Kidney capillary endothelial cell (primary cell): Measurements from ENCODE around the gene ZNF740.
"Not testable (repeated sequence)": the region's sequence is repeated elsewhere in the genome, so short reads cannot be mapped to it uniquely, and the experiment has no call there.

ENCODE experiments used
- DNase-seq: peaks from one replicate; pipeline ENCODE4 v3.0.0-alpha.2; 2018; ENCODE audit warnings: low spot score

Gene ZNF740

DNA sequence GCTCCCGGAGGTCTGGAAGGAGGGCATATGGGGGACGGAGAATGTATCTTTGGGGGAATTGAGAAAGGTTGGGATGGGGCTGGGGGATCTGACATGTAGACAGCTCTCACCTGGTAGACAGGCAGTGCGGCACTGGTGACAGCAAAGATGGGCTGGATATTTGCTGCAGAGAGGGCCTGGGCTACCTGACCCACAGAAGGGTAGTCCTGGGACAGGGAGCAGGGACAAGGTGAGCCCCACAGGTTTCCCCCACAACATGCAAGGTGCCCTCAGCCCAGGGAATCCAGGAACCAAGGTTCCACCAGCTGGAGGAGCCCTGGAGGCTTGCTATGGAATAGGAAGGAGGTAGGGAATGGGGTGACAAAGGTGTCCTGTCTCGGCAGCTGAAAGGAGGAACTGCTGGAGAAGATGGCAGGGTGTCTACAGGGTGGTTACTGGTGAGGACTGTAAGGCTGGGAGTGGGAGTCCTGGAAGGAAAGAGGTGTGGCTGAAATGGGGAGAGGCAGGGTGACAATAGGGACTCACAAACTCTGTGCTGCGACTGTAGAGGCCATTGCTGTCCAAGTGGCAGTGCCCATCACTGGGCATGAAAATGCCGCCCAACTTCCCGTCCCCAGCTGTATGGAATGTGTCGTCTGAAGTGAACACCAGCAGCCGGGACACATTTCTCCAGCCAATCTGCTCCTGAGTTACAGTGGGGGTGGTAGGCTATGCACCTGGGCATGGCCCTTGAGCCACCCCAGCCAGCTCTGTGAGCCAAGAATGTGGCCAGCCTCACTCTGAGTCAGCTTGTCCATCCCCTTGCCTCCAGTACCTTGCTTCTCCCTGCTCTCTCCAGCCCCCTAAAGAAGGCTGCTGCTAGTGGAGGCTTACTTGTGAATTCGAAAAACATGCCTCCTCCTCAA is 15.2 kb downstream of the ZNF740 start:
- no peak for DNase-seq

DNA sequence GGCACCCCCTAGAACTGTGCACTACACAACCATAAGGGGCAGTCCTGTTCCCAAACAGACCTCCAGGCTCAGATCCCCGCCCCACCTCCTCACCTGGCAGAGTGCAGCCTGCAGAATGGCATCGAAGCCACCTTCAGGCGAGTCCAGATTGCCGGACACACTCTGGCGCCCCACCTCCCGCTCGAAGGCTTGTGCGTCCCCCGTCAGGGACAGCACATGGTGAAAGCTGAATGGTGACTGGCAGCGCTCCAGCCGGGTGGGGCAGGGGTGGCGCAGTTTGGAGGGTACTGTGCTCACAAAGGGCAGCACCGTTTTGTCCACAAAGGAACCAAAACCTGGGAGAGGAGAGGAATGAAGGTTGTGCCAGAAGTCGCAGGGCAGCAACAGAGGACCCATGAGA is 16.0 kb downstream of the ZNF740 start:
- DNase-seq, result no peak

DNA sequence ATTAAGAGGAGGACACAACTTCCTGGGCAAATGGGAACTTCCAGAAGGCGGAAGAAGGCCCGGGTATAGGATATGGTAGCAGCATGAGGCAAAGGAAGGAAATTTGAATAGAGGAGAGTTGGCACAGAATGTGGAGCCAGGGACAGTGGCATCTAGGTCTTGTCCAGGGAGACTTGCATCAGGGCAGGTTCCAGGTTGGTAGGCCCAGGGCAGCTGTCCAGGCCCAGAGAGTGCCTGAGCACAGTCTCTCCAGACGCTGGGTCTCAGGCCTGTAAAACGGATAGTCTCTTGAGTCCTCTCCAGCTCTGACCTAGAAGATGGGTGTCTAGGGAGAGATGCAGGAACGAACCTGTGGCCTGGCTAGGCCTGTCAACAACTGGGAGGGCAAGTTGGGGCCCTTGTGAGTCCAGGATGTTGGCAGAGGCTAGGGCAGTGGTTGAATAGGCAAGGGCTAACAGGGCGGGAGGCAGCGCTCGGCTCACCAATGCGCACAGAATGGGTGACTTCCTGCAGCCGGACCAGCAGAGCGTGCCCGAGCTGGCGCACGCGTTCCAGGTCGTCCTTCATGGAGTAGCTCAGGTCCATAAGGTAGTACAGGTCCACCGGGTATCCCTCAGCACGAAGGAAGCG is 16.6 kb downstream of the ZNF740 start:
- no peak for DNase-seq

DNA sequence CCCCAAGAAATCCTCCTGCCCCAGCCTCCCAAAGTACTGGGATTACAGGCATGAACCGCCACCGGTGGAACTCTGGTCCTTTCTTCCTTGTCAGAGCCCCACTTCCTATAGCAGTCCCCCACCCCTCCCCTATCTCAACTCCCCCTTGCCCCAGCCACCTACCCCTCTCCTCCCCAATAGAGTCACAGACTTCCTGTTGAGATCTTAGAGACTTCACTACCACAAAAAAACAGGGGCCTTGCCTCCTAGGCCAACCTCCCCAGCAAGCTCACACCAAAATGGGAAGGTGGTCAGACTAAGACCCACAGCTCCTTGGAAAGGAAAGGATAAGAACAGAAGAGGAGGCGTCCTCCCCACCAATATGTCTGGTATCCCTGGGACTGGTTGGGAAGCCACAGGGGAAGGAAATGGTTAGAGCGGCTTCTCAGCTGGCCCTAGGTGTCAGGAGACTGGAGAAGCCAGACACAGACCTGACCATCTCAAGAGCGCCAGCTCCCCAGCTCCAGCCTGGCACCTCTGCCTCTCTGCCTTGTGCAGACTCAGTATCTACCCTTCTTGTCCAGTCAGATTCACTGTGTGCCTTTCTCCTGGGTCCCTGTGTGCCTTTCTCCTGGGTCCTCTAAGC is 18.1 kb downstream of the ZNF740 start:
- DNase-seq, result no peak

DNA sequence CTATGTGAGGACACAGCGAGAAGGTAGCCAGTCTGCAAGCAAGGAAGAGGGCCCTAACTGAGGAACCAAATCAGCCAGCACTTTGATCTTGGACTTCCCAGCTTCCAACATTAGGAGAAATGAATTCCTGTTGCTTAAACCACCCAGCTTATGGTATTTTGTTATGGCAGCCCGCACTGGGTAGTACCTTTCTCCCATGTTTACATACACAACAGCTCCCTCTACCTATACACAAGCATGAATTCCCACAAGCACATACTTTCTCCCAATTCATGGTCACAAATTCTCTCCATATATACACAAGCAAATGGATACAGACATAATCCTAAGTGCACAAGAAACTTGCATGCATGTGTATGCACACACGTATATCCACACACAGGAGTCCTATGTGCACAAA is 19.2 kb downstream of the ZNF740 start:
- no peak for DNase-seq

DNA sequence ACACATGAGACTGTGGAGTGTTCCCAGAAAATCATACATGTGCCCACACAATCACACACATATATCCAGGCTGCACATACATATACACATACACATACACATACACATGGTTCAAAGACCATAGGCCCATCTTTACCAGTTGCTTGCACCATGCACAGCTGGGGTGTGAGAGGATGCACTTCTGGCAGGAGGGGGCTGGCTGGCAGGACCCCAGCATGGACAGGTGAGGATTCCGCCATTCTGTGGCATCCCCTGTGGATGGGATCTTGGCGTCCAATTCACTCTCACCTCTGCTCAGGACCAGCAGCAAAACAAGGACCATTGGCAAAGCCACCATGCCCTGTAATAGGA is 19.6 kb downstream of the ZNF740 start:
- DNase-seq, result no peak

DNA sequence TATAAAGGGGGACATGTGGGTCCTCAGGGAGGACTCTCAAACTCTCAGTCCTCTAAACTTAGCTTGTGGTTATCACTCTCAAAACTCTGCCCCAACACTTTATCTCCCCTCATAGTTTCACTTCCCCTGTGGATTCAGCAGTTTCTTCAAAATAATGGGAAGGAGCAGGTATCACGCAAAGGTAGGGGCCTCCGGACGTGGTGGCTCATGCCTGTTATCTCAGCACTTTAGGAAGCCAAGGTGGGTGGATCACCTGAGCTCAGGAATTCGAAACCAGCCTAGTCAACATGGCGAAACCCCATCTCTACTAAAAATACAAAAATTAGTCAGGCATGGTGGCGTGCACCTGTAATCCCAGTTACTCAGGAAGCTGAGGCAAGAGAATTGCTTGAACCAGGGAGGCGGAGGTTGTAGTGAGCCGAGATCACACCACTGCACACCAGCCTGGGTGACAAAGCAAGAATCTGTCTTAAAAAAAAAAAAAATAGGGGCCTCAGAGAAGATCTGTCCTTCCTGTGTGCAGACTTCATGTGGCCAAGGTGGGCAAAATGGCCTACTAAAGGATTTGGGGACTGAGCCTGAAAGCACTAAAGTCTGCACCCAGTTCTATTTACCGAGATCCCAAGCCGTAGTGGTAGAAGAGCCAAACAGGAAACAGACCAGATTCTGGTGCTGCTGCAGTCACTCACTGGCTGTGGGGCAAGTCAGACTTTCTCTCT is 20.1 kb downstream of the ZNF740 start:
- DNase-seq, result no peak

DNA sequence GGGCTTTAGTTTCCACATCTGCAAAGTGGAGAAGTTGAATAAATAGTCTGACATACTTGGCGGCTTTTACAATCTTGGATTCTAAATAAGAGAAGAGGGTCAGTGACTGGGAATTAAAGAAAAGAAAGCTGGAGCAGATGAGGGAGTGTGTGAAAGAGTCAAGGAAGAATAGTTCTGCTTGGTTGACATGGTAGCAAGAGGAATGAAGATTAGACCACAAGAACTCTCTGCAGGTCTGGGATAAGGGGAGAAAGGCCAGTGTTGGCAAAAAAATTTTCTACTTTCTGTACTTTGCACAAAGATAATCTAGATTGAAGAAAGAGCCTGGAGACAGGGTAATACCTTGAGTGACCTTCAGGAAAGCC is 20.6 kb downstream of the ZNF740 start:
- no peak for DNase-seq

DNA sequence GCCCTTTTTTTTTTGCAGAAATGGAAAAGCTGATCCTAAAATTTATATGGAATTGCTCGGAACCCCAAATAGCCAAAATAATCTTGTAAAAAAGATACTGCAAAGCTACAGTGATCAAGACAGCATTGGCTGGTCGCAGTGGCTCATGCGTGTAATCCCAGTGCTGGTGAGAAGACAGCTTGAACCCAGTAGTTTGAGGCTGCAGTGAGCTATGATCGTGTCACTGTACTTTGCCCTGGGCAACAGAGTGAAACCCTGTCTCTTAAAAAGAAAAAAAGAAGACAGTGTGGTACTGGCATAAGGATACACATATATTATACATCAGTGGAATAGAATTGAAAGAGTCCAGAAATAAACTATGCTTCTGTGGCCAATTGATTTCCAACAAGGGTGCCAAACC is 21.1 kb downstream of the ZNF740 start:
- no peak for DNase-seq

DNA sequence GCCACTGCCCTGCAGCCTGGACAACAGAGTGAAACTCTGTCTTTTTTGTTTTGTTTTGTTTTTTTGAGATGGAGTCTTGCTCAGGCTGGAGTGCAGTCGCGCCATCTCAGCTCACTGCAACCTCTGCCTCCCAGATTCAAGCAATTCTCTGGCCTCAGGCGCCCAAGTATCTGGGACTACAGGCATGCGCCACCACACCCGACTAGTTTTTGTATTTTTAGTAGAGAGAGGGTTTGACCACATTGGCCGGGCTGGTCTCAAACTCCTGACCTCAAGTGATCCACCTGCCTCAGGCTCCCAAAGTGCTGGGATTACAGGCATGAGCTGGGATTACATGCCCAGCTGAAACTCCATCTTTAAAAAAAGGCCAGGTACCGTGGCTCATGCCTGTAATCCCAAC is 21.8 kb downstream of the ZNF740 start:
- DNase-seq, result not testable (repeated sequence)

DNA sequence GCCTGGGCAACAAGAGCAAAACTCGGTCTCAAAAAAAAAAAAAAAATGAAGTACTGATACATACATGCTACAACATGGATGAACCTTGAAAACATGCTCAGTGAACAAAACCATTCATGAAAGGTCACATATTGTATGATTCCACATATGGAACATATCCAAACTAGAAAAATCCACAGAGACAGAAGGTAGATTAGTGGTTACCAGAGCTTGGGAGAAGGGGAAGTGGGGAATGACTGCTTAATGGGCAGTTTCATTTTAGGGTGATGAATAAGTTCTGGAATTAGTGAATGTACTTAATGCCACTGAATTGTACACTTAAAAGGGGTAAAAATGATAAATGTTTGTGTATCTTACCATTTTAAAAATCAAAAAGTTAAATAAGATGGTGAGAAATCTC is 23.8 kb downstream of the ZNF740 start:
- DNase-seq, result no peak

DNA sequence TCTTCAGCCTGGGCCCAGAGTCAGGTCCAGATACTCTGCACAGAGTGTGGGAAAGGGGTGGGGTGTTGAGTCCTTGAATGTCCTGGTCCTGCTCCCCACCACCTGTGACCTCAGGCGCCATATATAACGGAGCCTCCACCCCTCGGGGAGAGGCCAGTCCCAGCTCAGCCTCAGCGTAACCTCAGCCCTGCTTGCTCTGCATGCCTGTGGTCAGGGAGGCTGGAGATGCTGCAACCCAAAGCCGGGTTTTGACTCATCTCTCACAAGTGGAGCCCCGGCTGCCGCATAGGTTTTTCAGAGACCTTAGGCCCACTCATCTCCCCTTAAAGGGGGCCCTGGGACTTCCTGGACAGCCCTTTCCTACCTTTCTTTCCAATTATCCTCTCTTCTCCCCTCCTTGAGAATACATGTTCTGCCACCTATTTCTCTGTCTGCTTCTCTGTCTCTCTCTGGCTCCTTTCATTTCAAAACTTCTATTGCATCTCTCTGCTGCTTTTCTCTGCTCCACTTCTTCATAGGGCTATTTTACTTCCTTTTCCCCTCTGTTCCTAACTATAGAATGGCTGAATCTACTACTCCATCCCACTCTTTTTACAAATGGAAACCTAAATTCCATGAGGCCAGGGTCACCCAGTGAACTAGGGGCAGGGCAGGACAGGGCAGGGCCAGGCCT is 25.4 kb downstream of the ZNF740 start:
- DNase-seq, result no peak

DNA sequence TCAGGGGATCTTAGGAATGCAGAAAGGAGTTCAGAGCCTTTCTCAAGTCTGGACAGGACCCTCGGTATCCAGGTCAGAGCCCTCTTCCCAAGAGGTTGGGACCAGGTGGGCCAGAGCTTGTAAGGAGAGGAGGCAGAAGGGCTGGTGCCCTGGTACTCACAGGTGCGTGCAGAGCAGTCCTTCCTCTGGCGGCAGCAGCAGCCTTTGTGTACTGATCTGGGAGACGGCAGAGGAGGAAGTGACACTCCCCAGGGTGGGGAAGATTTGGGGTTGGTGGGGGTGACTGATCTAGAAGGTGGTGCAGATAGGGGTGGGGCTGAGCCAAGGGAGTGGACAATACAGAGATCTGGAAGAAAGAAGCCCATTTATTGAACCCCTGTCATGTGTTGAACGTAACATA is 26.5 kb downstream of the ZNF740 start, which contains the start of gene ITGB7:
Gene ITGB7 (minus strand): TSS at position 210 of the 400 bp plus-strand sequence. CDS start 6,808 bp downstream, outside the sequence.
- DNase-seq, result no peak

DNA sequence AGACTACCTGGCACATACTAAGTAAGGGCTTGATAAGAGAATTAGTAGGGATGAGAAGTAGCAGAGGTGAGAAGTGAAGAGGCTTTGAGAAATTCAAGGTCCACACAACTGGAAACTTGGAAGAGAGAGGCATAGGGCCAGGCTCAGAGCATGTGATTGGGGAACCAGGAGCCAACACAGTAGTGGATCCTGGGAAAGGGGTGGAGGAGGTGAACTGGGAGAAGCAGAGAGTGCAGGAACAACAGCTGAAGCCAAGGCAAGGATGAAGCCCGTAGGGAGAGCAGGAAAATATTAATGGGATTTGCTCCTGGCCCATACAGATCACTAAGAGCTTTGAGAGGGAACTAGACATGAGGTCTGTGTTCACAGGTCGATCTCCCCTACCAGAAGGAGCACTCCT is 27.9 kb downstream of the ZNF740 start:
- no peak for DNase-seq

DNA sequence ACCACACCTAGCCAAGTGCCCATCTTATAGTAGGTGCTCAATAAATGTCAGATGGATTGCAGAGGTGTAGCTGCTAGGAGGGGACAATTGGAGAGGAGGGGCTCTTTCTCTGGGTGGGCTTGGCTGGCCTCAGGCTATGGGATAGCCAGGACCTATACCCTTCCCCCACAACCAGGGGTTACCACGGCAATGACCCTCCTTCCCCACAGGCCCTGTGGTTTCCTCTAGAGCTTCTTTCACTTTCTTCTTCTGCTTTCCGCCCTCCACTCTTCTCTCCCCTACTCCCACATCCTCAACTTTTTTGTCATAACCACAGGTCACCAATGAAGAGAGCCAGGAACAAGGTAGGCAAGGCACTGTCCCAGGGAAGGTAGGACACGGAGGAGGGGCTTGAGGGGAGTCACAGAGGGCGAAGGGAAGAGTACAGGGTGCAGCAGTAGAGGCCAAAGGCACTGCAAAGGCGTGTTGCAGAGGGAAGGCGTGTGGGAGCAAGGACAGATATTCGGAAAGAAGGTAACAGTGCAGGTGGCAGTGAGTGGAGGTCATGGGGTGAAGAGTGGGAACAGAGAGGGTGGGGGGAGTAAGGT is 28.4 kb downstream of the ZNF740 start:
- no peak for DNase-seq

DNA sequence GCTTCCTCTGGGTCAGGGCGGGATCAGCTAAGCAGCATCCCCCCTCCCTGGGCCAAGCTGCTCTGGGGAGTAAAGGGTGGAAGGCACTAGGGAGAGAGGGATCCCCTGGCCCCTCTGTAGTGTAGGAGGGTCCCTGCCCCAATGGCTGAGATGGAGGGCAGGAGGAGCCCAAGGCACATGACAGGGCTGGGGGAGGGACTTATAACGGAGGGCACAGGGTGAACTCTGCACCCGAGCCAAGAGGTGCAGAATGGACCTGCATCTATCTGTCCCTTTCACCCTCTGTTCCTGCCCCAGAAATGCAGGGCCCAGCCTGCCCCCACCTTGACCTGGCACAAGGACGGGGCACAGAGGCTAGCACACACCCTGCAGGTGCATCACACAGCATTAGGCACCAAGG is 30.3 kb downstream of the ZNF740 start:
- no peak for DNase-seq

DNA sequence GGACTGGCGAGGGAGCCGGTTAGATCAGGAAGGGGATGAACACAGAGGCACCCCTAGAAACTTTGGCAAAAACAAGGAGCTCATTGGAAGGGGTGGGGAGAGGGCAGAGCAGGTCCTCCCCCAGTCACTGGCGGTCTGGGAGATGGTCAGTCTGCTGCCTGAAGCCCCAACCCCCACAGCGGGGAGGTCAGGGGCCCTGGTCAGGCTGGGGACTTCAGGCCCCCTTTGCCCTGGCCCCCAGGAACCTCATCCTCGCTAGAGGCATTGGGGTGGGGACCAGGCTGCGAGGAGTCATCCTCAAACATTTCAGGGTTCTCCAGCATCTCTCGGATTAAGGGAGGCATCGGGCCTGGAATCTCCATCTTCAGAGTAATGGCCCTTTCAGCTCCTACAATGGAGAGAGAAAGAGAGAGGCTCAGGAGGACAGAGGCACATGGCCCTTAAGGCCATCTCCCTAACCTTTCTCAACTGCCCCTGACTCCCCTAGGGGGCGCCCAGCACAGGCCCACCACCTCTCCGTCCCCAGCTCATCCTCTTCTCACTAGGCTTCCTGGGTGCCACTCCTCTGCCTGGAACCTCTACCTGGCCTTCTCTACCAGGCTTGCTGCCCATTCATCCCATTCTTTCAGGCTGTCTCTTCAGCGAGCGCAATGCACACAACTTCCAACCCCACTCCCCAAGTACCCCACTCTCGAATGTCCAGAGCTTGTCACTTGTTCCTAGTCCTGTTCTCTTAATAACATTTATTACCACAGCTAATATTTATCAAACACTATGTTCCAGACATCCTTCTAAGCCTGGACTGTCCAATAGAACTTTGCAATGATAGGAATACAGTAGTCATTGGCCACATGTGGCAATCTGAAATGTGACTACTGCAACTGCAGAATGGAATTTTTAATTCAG is 31.2 kb downstream of the ZNF740 start:
- DNase-seq, result no peak

DNA sequence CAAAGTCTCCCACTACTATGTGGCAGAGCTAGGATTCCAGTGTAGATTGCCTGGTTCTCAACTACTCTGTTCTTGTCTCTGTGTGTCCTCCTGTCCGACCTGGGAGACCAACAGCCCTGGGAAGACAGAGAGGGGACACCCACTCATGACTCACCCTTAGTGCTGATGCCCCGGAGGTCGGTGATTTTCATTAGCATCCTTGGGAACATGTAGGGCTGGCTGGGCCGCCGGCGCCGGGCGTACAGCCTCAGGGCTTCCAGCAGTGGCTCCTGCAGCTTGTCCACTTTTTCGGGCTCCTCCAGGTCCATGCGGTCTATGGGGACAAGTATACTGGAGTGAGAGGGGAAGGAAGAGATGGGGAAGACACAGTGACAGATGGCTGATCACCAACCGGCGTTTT is 32.4 kb downstream of the ZNF740 start:
- no peak for DNase-seq

DNA sequence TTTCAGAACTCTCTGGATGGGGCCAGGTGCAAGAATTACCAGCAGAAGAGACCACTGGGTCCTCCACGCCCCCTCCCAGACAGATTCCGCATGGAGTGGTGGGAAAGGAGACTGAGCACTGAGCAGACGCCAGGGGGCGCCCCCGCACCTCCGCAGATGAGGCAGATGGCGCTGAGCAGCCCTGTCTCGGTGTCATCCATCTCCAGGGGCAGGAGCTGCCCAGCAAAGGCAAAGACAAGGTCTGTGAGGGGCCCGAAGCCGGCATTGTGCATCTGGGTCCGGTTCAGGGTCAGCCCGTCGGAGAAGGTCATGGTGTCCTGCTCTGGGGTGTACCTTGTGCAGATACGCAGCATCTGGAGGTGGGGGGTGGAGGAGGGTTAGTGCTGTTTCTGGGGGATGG is 32.8 kb downstream of the ZNF740 start:
- DNase-seq, result peak; percentile 77

DNA sequence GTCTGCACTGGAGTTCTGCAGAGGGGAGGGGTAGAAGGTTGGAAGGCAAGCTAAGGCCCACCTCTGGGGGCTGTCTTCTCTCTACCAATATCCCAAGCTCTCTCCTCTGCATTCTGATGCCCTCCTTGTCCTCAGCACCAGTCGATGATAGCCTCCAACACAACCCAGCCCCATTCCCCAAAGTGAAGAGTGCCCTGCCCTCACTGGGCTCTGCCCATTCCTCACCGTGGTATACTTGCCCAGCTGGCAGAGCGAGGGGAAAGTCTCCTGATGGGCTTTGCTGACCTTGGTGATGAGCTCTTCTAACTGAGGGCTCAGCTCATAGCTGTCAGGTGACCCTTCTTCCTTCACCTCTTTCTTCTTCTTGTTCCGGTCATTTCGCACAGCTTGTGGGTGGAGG is 33.7 kb downstream of the ZNF740 start:
- DNase-seq, result no peak
